IMR-90 (cell line): ENCODE data around the gene PDZD2. TPM values are rescaled to one million over a fixed set of nuclear protein-coding genes. Genes with fewer than 3 reads are reported as not detected.

Source experiments
- ATAC-seq: fragments of 200-7000 bp; cut with Tn5 transposase; 2 replicates; pipeline ENCODE4 v1.9.1; 2020; ENCODE audit warnings: low read depth, mild to moderate bottlenecking, moderate library complexity
- BruUV-seq: library from RNA; stranded (reverse); fragments of 400-500 nt; replicated peaks from 2 replicates; lab custom pipeline; 2021; lab: Mats Ljungman, UMichigan
- CTCF ChIA-PET: fragments of 300-600 bp; formaldehyde crosslinking; extraction: SDS; loops from one replicate; lab custom pipeline; 2021; ENCODE audit warnings: antibody characterized with exemption; lab: Yijun Ruan, JAX
- POLR2A ChIA-PET: fragments of 300-600 bp; sonication (Branson Sonifier 250); formaldehyde crosslinking; loops from one replicate; lab custom pipeline; 2022; ENCODE audit warnings: antibody characterized with exemption; ENCODE audit not compliant: unreplicated experiment; lab: Charles Lee
- DNase-seq: peaks from one replicate; pipeline ENCODE4 v3.0.0; 2013
- H2AFZ ChIP-seq: replicated peaks from 2 replicates; pipeline ENCODE3; 2013; ENCODE audit warnings: low read length, mild to moderate bottlenecking; ENCODE audit not compliant: poor library complexity
- H2AK5ac ChIP-seq: 2 replicates; pipeline ENCODE4 v1.6.1; 2013; ENCODE audit warnings: low read depth, low read length, inconsistent platforms
- H2AK9ac ChIP-seq: replicated peaks from 2 replicates; pipeline ENCODE3; 2013; ENCODE audit warnings: mild to moderate bottlenecking, low read depth, low read length, moderate library complexity; ENCODE audit not compliant: poor library complexity
- H2BK120ac ChIP-seq: 2 replicates; pipeline ENCODE4 v1.6.1; 2013; ENCODE audit warnings: low read depth, low read length, inconsistent platforms
- H2BK15ac ChIP-seq: 3 replicates; pipeline ENCODE4 v1.6.1; 2013; ENCODE audit warnings: low read depth, low read length, inconsistent platforms
- H2BK20ac ChIP-seq: 2 replicates; pipeline ENCODE4 v1.6.1; 2013; ENCODE audit warnings: low read depth, mild to moderate bottlenecking, inconsistent platforms, low read length, moderate library complexity
- H2BK5ac ChIP-seq: 2 replicates; pipeline ENCODE4 v1.6.1; 2013; ENCODE audit warnings: mild to moderate bottlenecking, low read depth, low read length, inconsistent platforms; ENCODE audit not compliant: poor library complexity, severe bottlenecking
- H3K14ac ChIP-seq: replicated peaks from 2 replicates; pipeline ENCODE4 v1.6.1; 2013; ENCODE audit warnings: low read depth, low read length, inconsistent platforms
- H3K18ac ChIP-seq: 2 replicates; pipeline ENCODE4 v1.6.1; 2013; ENCODE audit warnings: low read depth, low read length, control low read depth
- H3K23ac ChIP-seq: 2 replicates; pipeline ENCODE4 v1.6.1; 2013; ENCODE audit warnings: low read depth, low read length, inconsistent platforms
- H3K27ac ChIP-seq: 2 replicates; pipeline ENCODE4 v1.5.1; 2013; ENCODE audit warnings: mild to moderate bottlenecking, control low read depth, low read length; ENCODE audit not compliant: insufficient read depth
- H3K27me3 ChIP-seq: 2 replicates; pipeline ENCODE4 v1.6.1; 2013; ENCODE audit warnings: low read length; ENCODE audit not compliant: control insufficient read depth, insufficient read depth
- H3K36me3 ChIP-seq: 2 replicates; pipeline ENCODE4 v1.6.1; 2013; ENCODE audit warnings: low read length, mixed read lengths; ENCODE audit not compliant: control insufficient read depth, insufficient read depth
- H3K4ac ChIP-seq: 2 replicates; pipeline ENCODE4 v1.6.1; 2013; ENCODE audit warnings: low read depth, low read length, inconsistent platforms
- H3K4me1 ChIP-seq: 2 replicates; pipeline ENCODE4 v1.6.1; 2013; ENCODE audit warnings: low read length, mixed read lengths; ENCODE audit not compliant: control insufficient read depth, insufficient read depth
- H3K4me2 ChIP-seq: 2 replicates; pipeline ENCODE4 v1.6.1; 2013; ENCODE audit warnings: low read depth, mild to moderate bottlenecking, control low read depth, low read length, moderate library complexity
- H3K4me3 ChIP-seq: 2 replicates; pipeline ENCODE4 v1.5.1; 2013; ENCODE audit warnings: low read depth, mild to moderate bottlenecking, control low read depth, low read length, moderate library complexity; ENCODE audit not compliant: insufficient read depth
- H3K56ac ChIP-seq: 2 replicates; pipeline ENCODE4 v1.6.1; 2013; ENCODE audit warnings: low read length, inconsistent platforms; ENCODE audit not compliant: insufficient read depth; ENCODE audit errors: extremely low read depth
- H3K79me1 ChIP-seq, 2 experiments: 2 replicates each; pipeline ENCODE4 v1.6.1; 2013; ENCODE audit warnings: low read length in 2 of 2, inconsistent platforms in 1 of 2, low read depth in 1 of 2
- H3K9ac ChIP-seq: 2 replicates; pipeline ENCODE4 v1.6.1; 2013; ENCODE audit warnings: low read depth, low read length, control low read depth
- H3K9me1 ChIP-seq: 2 replicates; pipeline ENCODE4 v1.6.1; 2013; ENCODE audit warnings: low read length, inconsistent platforms; ENCODE audit not compliant: insufficient read depth
- H3K9me3 ChIP-seq: 2 replicates; pipeline ENCODE4 v1.6.1; 2013; ENCODE audit warnings: low read length; ENCODE audit not compliant: control insufficient read depth, insufficient read depth
- H4K20me1 ChIP-seq: 2 replicates; pipeline ENCODE4 v1.6.1; 2013; ENCODE audit warnings: low read length, inconsistent platforms; ENCODE audit not compliant: insufficient read depth
- H4K5ac ChIP-seq: 2 replicates; pipeline ENCODE4 v1.6.1; 2013; ENCODE audit warnings: mild to moderate bottlenecking, low read depth, low read length, control low read depth
- H4K8ac ChIP-seq, 2 experiments: 2 replicates each; pipeline ENCODE4 v1.6.1; 2013; ENCODE audit warnings: low read depth in 2 of 2, low read length in 2 of 2, control low read depth in 1 of 2, inconsistent platforms in 1 of 2
- H4K91ac ChIP-seq: 2 replicates; pipeline ENCODE4 v1.6.1; 2013; ENCODE audit warnings: low read depth, low read length, inconsistent platforms; ENCODE audit not compliant: insufficient read depth
- BHLHE40 ChIP-seq: fragments of 150-350 bp; IDR thresholded peaks from 2 replicates; pipeline ENCODE4 v1.6.1; 2016; ENCODE audit warnings: mild to moderate bottlenecking, low read depth, low read length
- CEBPB ChIP-seq: IDR thresholded peaks from 2 replicates; pipeline ENCODE4 v1.6.1; 2012; ENCODE audit warnings: low read depth, low read length, improper control_type of control experiment
- CHD1 ChIP-seq: IDR thresholded peaks from 2 replicates; pipeline ENCODE4 v1.6.1; 2012; ENCODE audit warnings: low read depth, low read length, improper control_type of control experiment
- FOS ChIP-seq: fragments of 150-350 bp; IDR thresholded peaks from 2 replicates; pipeline ENCODE4 v1.6.1; 2016; ENCODE audit warnings: low read depth, low read length
- MAFK ChIP-seq: IDR thresholded peaks from 2 replicates; pipeline ENCODE4 v1.6.1; 2012; ENCODE audit warnings: low read depth, low read length, improper control_type of control experiment
- MAZ ChIP-seq: IDR thresholded peaks from 2 replicates; pipeline ENCODE4 v1.6.1; 2012; ENCODE audit warnings: low read depth, mild to moderate bottlenecking, low read length, improper control_type of control experiment, moderate library complexity, borderline replicate concordance
- MXI1 ChIP-seq: IDR thresholded peaks from 2 replicates; pipeline ENCODE4 v1.6.1; 2012; ENCODE audit warnings: low read depth, mild to moderate bottlenecking, low read length, moderate library complexity, borderline replicate concordance
- NFE2L2 ChIP-seq: fragments of 150-350 bp; IDR thresholded peaks from 2 replicates; pipeline ENCODE4 v1.6.1; 2016; ENCODE audit warnings: low read depth, mild to moderate bottlenecking, low read length
- POLR2A ChIP-seq: IDR thresholded peaks from 2 replicates; pipeline ENCODE4 v1.6.1; 2012; ENCODE audit warnings: mild to moderate bottlenecking, low read depth, low read length
- RAD21 ChIP-seq: IDR thresholded peaks from 2 replicates; pipeline ENCODE4 v1.6.1; 2012; ENCODE audit warnings: low read length, improper control_type of control experiment
- RCOR1 ChIP-seq: IDR thresholded peaks from 2 replicates; pipeline ENCODE4 v1.6.1; 2012; ENCODE audit warnings: mild to moderate bottlenecking, low read length, improper control_type of control experiment; ENCODE audit not compliant: insufficient replicate concordance
- RFX5 ChIP-seq: IDR thresholded peaks from 2 replicates; pipeline ENCODE4 v1.8.0; 2012; ENCODE audit warnings: low read depth, mild to moderate bottlenecking, low read length, moderate library complexity
- SMC3 ChIP-seq: fragments of 150-350 bp; IDR thresholded peaks from 2 replicates; pipeline ENCODE4 v1.6.1; 2016; ENCODE audit warnings: low read depth, mild to moderate bottlenecking, antibody characterized with exemption, low read length, moderate library complexity
- USF2 ChIP-seq: fragments of 150-350 bp; IDR thresholded peaks from 2 replicates; pipeline ENCODE4 v1.6.1; 2017; ENCODE audit warnings: mild to moderate bottlenecking, antibody characterized with exemption, low read length, low read depth
- whole genome bisulfite sequencing, 2 experiments: methylation state at CpG; one replicate each; pipeline versions ENCODE4 v1.1.5 to v1.1.7; 2013; ENCODE audit warnings: missing lambda C conversion rate in 2 of 2; ENCODE audit not compliant: insufficient read length in 1 of 2; ENCODE audit errors: extremely low coverage in 2 of 2; 5-methylcytosine and 5-hydroxymethylcytosine counted together
- dilution Hi-C: fragments of 300-500 bp; cut with HindIII; formaldehyde crosslinking; loops from one replicate; pipeline ENCODE4 v1.14.3; 2018; ENCODE audit warnings: low sequenced_read_pairs; ENCODE audit not compliant: unreplicated experiment
- in situ Hi-C: fragments of 300-500 bp; cut with MboI; formaldehyde crosslinking; loops from 3 replicates; pipeline ENCODE4 v1.14.3; 2019; ENCODE audit warnings: low sequenced_read_pairs, inconsistent platforms, mixed read lengths
- intact Hi-C: fragments of 100-400 bp; cut with micrococcal nuclease; formaldehyde crosslinking; loops from 2 replicates; pipeline ENCODE4 v1.10.0; 2022
- polyA plus RNA-seq, 3 experiments: library from polyadenylated mRNA; depleted of rRNA; stranded (reverse); fragments of >200 nt; gene quantifications; 2 replicates each; pipeline ENCODE4 v1.2.3, GENCODE V29; 2012; ENCODE audit warnings: low replicate concordance in 1 of 3
- total RNA-seq: library from RNA; depleted of rRNA; stranded (reverse); fragments of >200 nt; gene quantifications from 2 replicates; pipeline ENCODE4 v1.2.3, GENCODE V29; 2012
- TF ChIP-seq, protein P1 (sequence below): conservative IDR thresholded peaks from 2 replicates; pipeline ENCODE4 v1.5.1; 2012; ENCODE audit warnings: mild to moderate bottlenecking, low read depth, low read length, improper control_type of control experiment

Gene PDZD2
- total and polyA plus RNA-seq, 2 of the 4 experiments (the other 2 are of a cell fraction), result under 0.01 to 0.02 TPM

GRCh38 chr5:31921852-31922305 is 282.9 kb downstream of the PDZD2 start:
- Histone ChIP-seq H3K9me1 (no peaks in the 10 kb centered on the region), H2BK15ac (no peak overlapping the region), H4K5ac (no peak overlapping the region), H3K4me1 (no peaks in the 10 kb centered on the region), H3K79me1 (no peaks in the 10 kb centered on the region), H4K91ac (no peak overlapping the region), H3K9me3 (no peaks in the 10 kb centered on the region), H2BK20ac (no peak overlapping the region), H3K4ac (no peak overlapping the region), H3K23ac (no peak overlapping the region), H3K27ac (no peak overlapping the region), H3K9ac (no peak overlapping the region), H3K18ac (no peak overlapping the region), H3K4me2 (no peak overlapping the region), H3K4me3 (no peak overlapping the region), H3K56ac (no peak overlapping the region), H2AK9ac (no peak overlapping the region), H2AK5ac (no peak overlapping the region), H4K20me1 (no peaks in the 10 kb centered on the region), H3K27me3 (peaks cover 22% of the 10 kb centered on the region), H2BK120ac (no peak overlapping the region), H3K14ac (no peak overlapping the region), H3K36me3 (no peaks in the 10 kb centered on the region), H4K8ac (no peak overlapping the region), H2BK5ac (no peak overlapping the region), H2AFZ (no peak overlapping the region)
- TF ChIP-seq RFX5, result no peak
- no peak for TF ChIP-seq CHD1
- TF ChIP-seq MAFK, result no peak
- TF ChIP-seq, protein P1, sequence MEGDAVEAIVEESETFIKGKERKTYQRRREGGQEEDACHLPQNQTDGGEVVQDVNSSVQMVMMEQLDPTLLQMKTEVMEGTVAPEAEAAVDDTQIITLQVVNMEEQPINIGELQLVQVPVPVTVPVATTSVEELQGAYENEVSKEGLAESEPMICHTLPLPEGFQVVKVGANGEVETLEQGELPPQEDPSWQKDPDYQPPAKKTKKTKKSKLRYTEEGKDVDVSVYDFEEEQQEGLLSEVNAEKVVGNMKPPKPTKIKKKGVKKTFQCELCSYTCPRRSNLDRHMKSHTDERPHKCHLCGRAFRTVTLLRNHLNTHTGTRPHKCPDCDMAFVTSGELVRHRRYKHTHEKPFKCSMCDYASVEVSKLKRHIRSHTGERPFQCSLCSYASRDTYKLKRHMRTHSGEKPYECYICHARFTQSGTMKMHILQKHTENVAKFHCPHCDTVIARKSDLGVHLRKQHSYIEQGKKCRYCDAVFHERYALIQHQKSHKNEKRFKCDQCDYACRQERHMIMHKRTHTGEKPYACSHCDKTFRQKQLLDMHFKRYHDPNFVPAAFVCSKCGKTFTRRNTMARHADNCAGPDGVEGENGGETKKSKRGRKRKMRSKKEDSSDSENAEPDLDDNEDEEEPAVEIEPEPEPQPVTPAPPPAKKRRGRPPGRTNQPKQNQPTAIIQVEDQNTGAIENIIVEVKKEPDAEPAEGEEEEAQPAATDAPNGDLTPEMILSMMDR, result no peak
- no peak for TF ChIP-seq USF2
- no peak for TF ChIP-seq MXI1
- TF ChIP-seq BHLHE40, result no peak
- no peak for TF ChIP-seq FOS
- no peak for TF ChIP-seq MAZ
- TF ChIP-seq SMC3, result no peak
- TF ChIP-seq CEBPB, result no peak
- TF ChIP-seq POLR2A, result no peak
- no peak for TF ChIP-seq NFE2L2
- no peak for TF ChIP-seq RAD21
- TF ChIP-seq RCOR1, result no peak
- in situ Hi-C loops (loop anchor here (10.0 kb wide), 1 partner anchor 153 kb away; no protein-coding TSS in a partner anchor), dilution Hi-C loops (no loop called here), intact Hi-C loops (no loop called here)
- BruUV-seq, result no TSS peak
- DNase-seq (peak; percentile 49), ATAC-seq (no peak)
- ChIA-PET POLR2A (interaction anchor here (0.5 kb wide), 1 partner anchor 37 kb away, joined by 4 read pairs; no protein-coding TSS in a partner anchor), CTCF (interaction anchor here (1.1 to 1.4 kb wide), 2 partner anchors 137 to 155 kb away, joined by 4 read pairs; no protein-coding TSS in a partner anchor)
- no CpG with 5 or more reads among the region's 3 CpGs for WGBS, 2 experiments
